ENCODE measurements around the gene ZFAND2B.
A peak's percentile ranks its signal among the peaks of the same experiment; 100 is the strongest.

Gene ZFAND2B, protein sequence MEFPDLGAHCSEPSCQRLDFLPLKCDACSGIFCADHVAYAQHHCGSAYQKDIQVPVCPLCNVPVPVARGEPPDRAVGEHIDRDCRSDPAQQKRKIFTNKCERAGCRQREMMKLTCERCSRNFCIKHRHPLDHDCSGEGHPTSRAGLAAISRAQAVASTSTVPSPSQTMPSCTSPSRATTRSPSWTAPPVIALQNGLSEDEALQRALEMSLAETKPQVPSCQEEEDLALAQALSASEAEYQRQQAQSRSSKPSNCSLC

DNA sequence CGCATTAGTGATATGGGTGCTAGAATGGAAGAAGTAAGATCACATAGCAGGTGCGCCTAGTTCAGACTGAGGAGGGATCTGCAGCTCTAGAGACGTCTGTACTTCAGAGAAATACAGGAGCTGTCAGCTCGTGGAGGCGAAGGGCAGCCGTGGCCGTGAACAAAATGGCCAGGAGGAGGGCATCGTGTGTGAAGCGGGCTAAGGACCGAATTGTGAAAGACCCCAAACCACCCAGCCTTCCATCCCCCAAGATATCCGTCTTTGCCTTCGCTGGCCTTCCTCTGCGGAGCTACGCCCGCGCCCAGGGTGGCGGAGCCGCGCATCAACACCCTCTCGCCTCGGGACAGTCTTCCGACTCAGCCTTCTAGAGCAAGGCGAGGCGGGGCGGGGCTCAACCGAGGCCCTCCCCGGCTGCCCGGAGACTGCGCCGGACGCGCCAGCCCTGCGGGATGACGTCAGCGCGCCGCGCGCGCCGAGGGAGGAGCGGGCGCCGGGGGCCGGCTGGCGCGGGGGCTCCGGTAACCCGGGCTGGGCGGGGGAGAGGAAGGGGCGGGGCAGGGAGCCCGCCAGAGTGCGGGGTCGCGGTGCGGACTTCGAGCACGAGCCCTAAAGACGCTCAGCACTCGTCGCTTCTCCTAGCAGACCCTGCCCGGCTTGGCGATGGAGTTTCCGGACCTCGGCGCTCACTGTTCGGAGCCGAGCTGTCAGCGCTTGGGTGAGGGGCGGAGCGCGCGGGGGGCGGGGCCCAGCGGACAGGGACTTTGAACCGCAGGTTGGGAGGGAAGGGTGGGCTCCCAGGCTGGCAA lies at the start of gene ZFAND2B:
Gene ZFAND2B (plus strand): TSS at position 455 of the 806 bp plus-strand sequence. CDS start 206 bp downstream, at position 661.
- DNase-seq (ENCODE audit: low read depth, low spot score): peak; percentile 95

DNA sequence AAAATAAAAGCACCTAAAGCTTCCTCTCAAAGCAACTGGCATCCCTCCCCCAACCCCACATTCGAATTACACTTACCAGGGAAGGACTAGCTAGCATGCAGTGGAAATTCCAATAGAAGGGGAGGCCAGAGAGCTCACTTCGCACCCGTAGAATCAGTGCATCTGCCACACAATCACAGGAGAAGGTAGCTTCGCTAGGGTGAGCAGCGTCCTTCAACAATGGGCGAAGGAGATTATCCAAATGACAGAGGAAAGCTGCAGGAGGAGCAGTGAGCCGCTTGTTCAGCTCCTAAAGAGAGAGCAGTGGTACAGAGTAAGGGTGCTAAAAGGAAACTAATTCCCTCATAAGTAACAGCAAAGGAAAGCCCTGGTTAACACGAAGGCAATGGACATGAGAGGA lies 49.2 kb upstream of the ZFAND2B start:
- no peak for DNase-seq (ENCODE audit: low read depth, low spot score)

DNA sequence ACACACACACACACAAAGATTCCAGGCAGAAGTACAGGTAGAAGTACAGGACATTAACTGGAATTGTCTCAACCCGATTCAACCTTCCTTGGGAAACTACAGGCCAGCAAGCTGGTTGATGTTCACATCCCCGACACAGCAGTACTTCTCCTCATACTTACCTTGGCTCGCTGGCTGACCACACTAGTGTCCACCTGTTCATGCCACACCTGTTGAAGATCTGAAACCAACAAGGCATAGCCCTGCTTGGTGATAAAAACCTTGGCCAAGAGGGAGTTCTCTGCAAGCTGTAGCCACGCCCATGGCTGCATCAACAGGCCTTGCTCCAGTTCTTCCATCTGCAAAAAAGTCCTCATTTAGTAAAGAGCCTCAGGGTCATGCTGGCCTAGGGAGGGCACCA lies 48.6 kb upstream of the ZFAND2B start:
- no peak for DNase-seq (ENCODE audit: low read depth, low spot score)

DNA sequence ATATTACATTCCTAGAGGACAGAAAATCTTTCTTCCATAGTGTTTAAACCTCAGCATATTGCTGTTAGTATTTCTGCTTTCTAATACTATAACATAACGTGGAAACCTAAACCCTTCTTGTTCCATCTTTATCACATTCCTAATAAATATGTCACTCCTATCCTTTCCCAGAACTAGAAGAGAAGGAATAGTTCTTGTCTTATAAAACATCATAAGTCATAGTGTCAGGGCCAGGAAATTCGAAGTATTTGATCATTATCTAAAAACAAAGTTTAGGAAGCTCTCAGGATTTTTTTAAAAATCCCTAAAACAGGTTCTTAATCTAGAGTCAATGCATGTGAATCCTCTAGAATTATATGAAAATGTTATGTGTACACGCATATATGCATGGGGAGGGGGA lies 48.0 kb upstream of the ZFAND2B start:
- no peak for DNase-seq (ENCODE audit: low read depth, low spot score)

DNA sequence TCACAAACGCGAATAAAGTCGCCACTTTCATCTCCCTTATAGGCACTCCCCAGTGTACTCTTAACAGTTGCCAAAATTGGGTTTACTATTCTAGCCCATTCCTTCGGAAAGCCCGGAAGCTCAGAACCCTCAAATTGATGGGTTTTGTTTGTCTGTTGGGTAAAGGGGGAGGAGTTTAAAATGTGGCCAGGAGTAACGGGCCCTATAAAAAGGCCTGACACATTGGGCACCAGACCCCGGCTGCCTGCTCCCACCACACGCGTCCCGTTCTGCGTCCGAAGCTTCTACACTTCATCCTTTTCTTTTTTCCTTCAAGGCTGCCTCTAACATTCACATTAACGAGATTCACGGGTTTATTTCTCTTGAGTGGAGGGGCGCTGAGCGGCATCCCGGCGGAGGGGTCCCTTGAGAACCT lies 46.8 kb upstream of the ZFAND2B start:
- no peak for DNase-seq (ENCODE audit: low read depth, low spot score)

DNA sequence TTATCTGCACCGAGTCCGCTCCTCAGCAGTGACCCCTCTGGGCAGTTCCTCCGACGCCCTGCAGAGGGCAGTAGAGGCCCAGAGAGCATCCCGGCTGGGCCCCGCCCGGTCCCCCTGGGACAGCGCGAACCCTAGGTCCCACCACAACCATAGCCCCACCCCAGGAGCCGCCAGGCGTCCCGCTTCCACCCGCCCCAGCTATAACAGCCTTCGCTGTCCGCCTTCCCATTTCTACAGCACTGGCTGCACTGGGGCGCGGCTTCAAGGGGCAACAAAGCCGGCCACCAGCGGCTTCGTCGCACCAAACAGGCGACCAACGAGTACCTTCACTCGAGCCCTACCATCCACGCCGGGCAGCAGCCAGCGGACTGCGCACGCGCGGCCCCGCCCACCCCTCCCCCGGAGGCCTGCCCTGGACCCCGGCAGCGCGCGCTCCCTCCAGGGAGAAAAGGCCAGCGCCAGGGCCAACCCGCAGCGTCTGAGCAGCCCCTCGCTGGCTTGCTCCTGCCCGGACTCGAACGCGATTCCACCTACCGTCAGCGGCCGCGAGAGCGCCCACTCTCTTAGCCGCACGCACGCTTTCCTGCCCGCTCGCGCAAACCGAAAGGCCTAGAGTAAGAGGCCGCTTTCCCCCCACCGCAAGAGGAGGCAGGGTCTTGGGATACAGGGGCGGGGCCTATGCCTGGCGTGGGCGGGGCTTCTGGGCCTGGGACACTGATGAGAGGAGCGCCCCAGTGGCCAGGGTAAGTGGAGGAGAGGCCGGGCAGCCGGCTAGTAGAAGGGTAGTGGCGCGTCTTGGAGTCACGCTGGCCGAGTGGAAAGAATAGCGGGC lies 46.2 kb upstream of the ZFAND2B start, which contains the start of gene NHEJ1:
Gene NHEJ1 (minus strand): TSS at position 630 of the 832 bp plus-strand sequence. CDS start 2,453 bp downstream, outside the sequence.
- DNase-seq (ENCODE audit: low read depth, low spot score): peak; percentile 96

DNA sequence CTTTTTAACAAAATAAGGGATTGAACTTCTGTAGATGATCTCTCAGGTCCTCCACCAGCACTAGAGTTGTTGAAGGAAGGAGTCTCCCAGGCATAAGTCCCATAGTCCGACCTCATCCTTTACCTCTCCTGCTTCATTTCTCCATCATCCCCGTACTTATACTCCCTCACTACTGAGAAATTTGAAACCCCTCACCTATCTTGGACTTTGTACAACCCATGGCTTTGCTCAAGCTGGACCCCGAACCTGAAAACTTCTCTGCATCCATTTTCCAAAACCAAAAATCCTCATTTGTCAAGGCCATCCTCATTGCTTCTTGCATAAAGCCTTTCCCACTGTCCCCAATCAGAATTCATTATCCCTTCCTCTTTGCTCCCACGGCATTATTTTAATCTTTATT lies 45.5 kb upstream of the ZFAND2B start:
- no peak for DNase-seq (ENCODE audit: low read depth, low spot score)

DNA sequence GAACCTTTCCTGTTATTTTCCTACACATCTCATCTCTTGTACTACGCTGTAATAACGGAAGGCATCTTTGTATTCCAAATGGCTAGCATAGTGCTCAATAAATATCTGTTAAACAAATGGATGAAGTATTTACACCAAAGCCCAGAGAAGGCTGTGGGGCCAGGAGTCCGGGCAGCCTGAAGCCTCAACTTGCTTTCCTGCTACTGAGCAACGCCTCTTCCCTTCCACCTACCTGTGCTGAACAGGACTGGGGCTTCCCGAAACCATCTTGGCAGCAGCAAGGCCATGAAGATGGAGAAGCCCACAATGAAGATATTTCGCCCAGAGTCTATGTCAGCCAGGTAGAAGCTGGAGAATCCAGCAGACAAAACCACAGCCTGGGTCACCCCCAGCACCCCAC lies 43.4 kb upstream of the ZFAND2B start:
- no peak for DNase-seq (ENCODE audit: low read depth, low spot score)

DNA sequence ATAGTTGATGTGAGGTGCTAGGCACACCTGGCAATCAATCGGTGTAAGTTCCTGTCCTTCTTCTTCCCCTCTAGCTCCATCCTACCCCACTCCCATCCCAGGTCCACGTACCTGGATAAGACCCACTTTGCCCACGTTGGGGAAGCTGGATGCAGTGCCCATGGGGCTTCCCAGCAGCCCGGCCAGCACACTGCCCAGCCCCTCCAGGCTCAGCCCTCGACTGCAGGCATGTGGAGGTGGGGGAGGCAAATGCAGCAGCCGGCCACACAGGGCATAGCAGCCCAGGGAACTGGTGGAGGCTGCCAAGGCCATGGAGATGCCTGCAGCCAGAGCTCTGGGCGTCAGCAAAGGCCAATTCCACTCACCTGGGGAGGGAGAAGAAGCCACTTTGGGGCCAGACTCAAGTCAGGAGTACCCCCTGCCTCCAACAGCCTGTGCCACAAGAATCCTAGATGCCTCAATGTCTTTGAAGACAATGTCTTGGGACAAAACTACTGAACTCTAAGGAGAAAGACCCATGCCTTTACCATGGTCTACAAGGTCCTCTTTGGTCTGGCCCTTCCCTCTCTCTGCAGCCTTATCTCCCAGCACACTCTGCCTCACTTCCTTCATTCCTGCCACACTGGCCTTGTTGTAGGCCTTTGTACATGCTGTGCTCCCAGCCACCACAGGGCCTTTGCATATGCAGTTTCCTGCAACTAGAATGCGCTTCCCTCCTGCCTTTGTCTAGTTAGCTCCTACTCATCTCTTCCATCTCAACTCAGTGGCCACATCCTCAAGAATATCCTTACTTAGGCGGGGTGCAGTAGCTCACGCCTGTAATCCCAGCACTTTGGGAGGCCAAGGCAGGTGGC lies 41.3 kb upstream of the ZFAND2B start:
- DNase-seq (ENCODE audit: low read depth, low spot score): no peak

DNA sequence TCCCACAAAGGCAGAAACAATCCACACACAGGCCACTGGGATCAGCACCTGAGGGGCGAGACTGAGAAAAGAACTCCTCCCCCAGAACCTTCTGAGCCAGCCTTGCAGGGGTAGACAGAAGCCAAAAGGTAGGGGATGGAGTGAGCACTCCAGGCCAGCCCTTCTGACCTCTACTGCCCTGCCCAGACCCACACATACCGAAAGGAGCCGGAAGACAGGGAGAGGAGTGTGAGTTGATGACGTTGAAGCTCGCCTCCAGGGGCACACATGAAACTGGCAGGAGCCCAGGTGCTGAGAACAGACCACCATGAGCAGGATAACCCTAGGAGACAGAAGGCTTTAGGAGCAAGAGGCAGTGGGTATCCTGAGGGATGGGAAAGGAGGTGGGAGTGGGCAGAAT lies 38.6 kb upstream of the ZFAND2B start:
- DNase-seq (ENCODE audit: low read depth, low spot score): no peak

DNA sequence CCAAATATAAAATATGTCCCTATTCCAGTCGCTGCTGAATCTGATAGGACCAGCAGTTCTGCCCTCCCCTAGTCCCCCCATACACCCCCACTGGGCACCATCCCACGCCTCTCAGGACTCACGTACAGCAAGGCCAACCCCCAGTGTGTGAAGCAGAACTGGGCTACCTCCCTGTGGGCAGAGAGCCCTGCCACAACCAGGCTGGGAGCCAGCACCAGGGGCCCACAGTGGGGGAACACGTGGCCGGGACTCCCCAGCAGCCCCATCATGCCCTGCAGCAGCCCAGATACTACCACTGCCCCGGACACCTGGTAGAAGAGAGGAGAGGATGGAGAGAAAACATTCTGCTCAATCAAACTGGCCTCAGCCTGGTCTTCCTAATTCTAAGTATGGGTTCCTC lies 38.1 kb upstream of the ZFAND2B start:
- no peak for DNase-seq (ENCODE audit: low read depth, low spot score)

DNA sequence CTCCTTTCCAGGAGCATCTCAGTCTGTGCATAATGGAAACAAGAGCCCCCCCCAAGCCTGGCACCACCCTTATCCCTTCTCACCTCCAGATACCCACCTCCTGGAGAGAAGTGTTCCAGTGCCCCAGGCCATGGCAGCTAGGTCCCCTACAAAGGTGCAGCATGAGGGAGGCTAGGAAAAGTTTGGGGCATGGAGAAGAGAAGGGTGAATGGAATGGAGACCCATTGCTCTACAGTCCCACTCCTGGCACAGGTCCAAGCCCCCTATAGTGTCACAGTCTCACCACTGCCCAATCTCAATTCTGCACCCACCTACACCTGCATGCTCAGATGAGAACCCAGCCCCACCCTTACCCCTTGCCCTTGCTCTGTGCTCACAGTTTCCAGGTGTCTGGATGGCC lies 37.6 kb upstream of the ZFAND2B start:
- no peak for DNase-seq (ENCODE audit: low read depth, low spot score)

DNA sequence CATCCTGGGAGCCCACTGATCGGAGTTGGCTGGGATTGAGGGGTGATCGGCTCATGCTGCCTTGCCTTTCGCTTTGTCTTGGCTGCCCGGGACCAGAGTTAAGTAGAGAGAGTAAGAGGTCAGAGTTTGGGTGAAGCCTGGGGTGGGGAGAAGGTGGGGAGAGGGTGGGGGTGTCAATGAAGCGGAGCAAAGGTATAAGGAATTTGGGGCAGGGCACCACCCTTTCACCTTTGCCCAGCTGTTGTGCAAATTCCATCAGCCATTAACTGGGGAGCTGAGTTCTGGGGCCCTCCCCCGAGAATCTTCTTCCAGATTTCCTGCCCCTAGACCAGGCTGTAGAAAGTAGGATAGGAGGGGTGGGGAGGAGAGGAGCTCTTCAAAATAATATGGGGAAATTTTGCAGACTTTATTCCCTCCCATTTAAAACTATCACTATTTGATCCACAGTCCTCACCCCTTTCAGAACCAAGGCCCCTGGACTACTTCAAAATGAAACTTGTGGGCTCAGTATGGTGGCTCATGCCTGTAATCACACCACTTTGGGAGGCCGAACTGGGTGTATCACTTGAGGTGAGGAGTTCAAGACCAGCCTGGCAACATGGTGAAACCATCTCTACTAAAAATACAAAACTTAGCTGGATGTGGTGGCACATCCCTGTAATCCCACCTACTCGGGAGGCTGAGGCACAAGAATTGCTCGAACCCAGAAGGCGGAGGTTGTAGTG lies 36.5 kb upstream of the ZFAND2B start, which contains the start of gene SLC23A3:
Gene SLC23A3 (minus strand): TSS at position 100 of the 725 bp plus-strand sequence. CDS start 45 bp downstream, at position 55.
- DNase-seq (ENCODE audit: low read depth, low spot score): no peak

DNA sequence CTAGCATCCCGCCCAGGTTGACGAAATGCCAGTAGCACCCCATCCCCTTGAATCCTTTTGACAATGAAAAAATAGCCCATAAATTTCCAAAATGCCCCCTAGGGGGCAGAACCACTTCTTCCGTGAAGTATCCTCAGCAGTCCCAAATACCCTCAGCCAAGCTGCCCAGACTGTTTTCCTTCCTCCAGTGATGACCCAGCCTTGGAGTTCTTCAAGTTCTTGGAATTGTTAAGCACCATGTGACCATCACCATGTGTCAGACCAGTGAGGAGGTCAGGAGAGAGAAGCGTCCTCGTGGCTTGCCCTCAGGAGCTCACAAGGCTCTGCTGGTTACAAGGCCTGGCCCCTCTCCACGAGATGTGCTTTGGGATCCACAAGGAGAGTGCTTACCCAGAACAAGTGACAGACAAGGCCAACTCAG lies 35.3 kb upstream of the ZFAND2B start:
- peak; percentile 82 for DNase-seq (ENCODE audit: low read depth, low spot score)

DNA sequence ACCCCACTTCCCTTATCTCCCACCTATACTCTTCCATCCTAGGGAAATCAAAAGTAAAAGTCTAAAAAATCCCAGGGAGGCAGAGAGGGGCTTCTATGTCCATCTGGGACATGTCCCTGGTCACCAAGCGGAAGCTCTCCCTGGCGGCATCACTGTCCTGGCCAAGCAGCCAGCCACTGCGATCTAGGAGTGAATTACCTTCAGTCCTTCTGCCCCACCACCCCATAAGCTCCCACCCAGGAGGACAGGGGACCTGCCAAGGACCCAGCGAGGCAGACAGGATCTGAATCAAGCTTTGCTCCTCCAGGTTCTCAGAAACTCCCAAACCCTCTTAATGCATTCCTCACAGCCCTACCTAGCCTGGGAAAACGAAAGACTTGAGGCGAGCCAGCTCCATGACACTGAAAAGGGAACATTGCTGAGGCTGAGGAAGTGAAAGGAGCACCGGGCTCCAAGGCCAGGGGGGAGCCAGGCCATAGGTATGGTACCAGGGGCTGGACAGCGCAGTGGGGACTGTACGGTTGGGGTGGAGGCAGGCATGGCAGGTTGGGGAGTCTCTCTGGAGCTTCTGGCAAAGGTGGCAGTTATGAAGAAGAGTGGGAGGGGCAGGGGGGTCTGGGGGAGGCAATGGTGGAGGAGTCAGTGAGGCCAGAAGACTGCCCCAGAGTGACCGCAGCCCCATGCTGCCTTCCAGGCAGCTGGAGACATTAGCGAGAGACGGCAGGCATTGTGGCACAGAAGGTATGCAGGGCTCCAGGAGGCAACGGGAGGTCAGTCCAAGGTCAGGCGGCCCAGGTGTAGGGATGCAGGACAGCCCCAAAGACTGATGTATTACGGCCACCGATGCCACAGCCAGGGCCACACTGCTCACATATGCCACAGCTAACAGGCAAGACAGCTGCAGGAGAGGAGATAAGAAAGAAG lies 34.1 kb upstream of the ZFAND2B start:
- DNase-seq (ENCODE audit: low read depth, low spot score): no peak

DNA sequence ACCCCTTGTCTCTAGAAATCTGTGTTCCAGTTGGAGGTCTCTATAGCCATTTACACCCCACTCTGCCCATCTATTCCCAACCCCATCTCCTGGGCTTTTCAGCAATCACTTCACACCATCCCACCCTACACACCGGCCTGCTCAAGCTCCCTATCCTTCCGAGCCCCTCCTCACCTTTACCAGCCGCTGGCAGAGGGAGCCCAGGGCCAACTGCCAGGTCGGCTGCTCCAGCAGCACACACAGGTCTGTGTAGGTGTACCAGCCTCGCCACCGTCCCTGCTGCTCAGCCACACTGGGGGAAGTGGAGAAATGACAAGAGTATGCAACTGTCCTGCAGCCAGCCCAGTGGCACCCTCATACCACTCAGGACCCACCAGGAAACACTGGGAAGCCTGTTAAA lies 33.4 kb upstream of the ZFAND2B start:
- DNase-seq (ENCODE audit: low read depth, low spot score): no peak

DNA sequence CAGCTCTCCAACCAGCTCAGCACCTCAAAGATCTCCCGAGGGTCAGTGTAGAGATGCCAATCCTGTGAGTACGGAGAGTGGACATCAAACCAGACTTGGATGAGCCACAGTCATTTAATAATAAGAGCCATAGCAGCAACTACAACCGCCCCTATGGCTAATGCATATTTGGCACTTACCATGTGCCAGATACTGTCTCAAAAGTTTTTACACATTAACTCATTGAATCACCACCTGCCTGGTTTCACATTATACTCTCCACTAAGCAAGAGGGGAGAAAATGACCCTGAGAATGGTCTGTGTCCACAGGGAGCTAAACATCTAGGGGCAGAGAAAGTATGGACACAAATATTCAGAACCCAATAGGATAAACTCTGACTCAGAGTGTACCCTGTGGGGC lies 32.4 kb upstream of the ZFAND2B start:
- no peak for DNase-seq (ENCODE audit: low read depth, low spot score)

DNA sequence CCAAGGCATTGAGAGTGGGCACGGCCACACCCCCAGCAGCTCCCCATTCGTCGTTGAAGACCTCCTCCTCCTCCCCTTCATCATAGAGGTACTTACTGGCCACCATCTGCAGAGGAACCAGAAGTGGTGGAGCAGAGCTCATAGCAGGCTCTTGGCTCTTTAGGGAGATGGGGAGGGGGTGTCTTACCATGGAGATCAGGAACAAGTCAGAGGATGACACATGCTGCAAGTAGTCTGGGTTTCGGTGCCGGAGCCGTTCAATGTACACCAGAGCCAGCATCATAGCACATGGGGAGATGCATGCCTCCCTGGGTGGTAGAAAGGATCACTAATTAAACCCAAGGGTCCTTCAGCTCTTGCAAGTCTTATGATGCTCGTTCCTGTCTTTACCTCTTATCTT lies 31.8 kb upstream of the ZFAND2B start:
- DNase-seq (ENCODE audit: low read depth, low spot score): no peak

DNA sequence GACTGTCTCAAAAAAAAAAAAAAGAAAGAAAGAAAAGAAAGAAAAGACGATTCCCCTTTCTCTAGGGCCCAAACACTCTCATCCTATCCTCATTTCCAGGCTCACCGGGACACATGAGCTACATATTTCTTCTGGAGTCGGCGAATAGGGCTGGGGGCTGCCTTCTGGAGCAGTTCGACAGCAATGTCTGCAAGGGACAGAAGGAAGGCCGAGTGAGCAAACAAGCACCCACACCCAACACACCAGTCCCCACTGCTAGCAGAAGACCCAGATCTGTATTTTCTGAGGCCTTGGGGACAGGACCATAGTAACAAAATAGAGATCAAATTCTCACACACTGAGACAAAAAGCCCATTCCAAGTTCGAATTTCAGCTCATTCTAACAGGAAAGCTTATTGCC lies 31.1 kb upstream of the ZFAND2B start:
- no peak for DNase-seq (ENCODE audit: low read depth, low spot score)

Data from ELF-1 (cell line).